Keratinocyte (primary cell): Measurements from ENCODE around the gene ATG4D. TPM values are rescaled to one million over a fixed set of nuclear protein-coding genes. Genes with fewer than 3 reads are reported as not detected.

Experiments used
- DNase-seq: peaks from one replicate; pipeline ENCODE4 v3.0.0-alpha.2; 2011; ENCODE audit warnings: low read depth, missing footprints, low spot score
- FAIRE-seq: peaks from 2 replicates; lab custom pipeline; 2011; peaks lifted over from hg19 to GRCh38; lab: Jason Lieb, UNC
- H2AFZ ChIP-seq: 2 replicates; pipeline ENCODE4 v1.6.0; 2012; ENCODE audit warnings: low read length, control low read depth, inconsistent platforms; ENCODE audit not compliant: control insufficient read depth
- H3K27ac ChIP-seq: 2 replicates; pipeline ENCODE4 v1.5.1; 2011; ENCODE audit warnings: low read length; ENCODE audit not compliant: control insufficient read depth, insufficient read depth
- H3K27me3 ChIP-seq: 3 replicates; pipeline ENCODE4 v1.6.0; 2011; ENCODE audit warnings: low read length; ENCODE audit not compliant: control insufficient read depth, insufficient read depth; ENCODE audit errors: extremely low read depth
- H3K36me3 ChIP-seq, 2 experiments: 2 replicates in 1 of 2; 3 replicates in 1 of 2; pipeline ENCODE4 v1.5.1; 2011; ENCODE audit warnings: low read length in 2 of 2, mild to moderate bottlenecking in 1 of 2; ENCODE audit not compliant: control insufficient read depth in 2 of 2, insufficient read depth in 2 of 2; ENCODE audit errors: extremely low read depth in 1 of 2
- H3K4me1 ChIP-seq: 3 replicates; pipeline ENCODE4 v1.5.1; 2011; ENCODE audit warnings: low read length; ENCODE audit not compliant: control insufficient read depth, insufficient read depth; ENCODE audit errors: extremely low read depth
- H3K4me2 ChIP-seq: 3 replicates; pipeline ENCODE4 v1.6.0; 2011; ENCODE audit warnings: low read depth, low read length; ENCODE audit not compliant: control insufficient read depth, insufficient read depth; ENCODE audit errors: extremely low read depth
- H3K4me3 ChIP-seq, 3 experiments: fragments of 200-600 bp in 1 of 3; sonication (generic) in 1 of 3; 2 replicates in 2 of 3; 3 replicates in 1 of 3; pipeline ENCODE4 v1.5.1; 2011 to 2016; ENCODE audit warnings: low read length in 3 of 3, mild to moderate bottlenecking in 3 of 3, control low read depth in 2 of 3, inconsistent platforms in 1 of 3, low read depth in 1 of 3, mixed read lengths in 1 of 3, mixed run types in 1 of 3, moderate library complexity in 1 of 3; ENCODE audit not compliant: control insufficient read depth in 2 of 3, insufficient read depth in 2 of 3; ENCODE audit errors: extremely low read depth in 1 of 3
- H3K79me2 ChIP-seq: 2 replicates; pipeline ENCODE4 v1.6.0; 2012; ENCODE audit warnings: low read length; ENCODE audit not compliant: control insufficient read depth, insufficient read depth
- H3K9ac ChIP-seq: 3 replicates; pipeline ENCODE4 v1.6.0; 2011; ENCODE audit warnings: low read length; ENCODE audit not compliant: control insufficient read depth, insufficient read depth; ENCODE audit errors: extremely low read depth
- H3K9me1 ChIP-seq: 3 replicates; pipeline ENCODE4 v1.6.0; 2011; ENCODE audit warnings: low read length; ENCODE audit not compliant: control insufficient read depth, insufficient read depth; ENCODE audit errors: extremely low read depth
- H3K9me3 ChIP-seq: 2 replicates; pipeline ENCODE4 v1.5.1; 2012; ENCODE audit warnings: low read depth, low read length; ENCODE audit not compliant: control insufficient read depth
- H4K20me1 ChIP-seq: 3 replicates; pipeline ENCODE4 v1.6.0; 2011; ENCODE audit warnings: low read length; ENCODE audit not compliant: control insufficient read depth, insufficient read depth; ENCODE audit errors: extremely low read depth
- EZH2 ChIP-seq: IDR thresholded peaks from one replicate; pipeline ENCODE4 v1.6.1; 2012; ENCODE audit warnings: inconsistent platforms, mild to moderate bottlenecking, low read length, moderate library complexity
- dilution Hi-C: fragments of 300-500 bp; cut with MboI; formaldehyde crosslinking; loops from one replicate; pipeline ENCODE4 v1.7.0; 2020; ENCODE audit warnings: low sequenced_read_pairs; ENCODE audit not compliant: extremely low pct_ligation_motif_present
- polyA plus RNA-seq, 5 experiments: library from polyadenylated mRNA; depleted of rRNA in 3 of 5; stranded (reverse) in 3 of 5; stranded (forward) in 1 of 5; unstranded in 1 of 5; fragments of >200 nt; gene quantifications; 1 replicate in 1 of 5; 2 replicates in 3 of 5; 3 replicates in 1 of 5; pipeline versions ENCODE4 v1.2.1 to v1.2.3, GENCODE V29; 2011 to 2012; ENCODE audit warnings: missing spikeins in 2 of 5, low read depth in 1 of 5, low replicate concordance in 1 of 5
- TF ChIP-seq, protein P1 (sequence below), 3 experiments: IDR thresholded peaks in 1 of 3; conservative IDR thresholded peaks in 1 of 3; optimal IDR thresholded peaks in 1 of 3; 2 replicates in 2 of 3; 3 replicates in 1 of 3; pipeline versions ENCODE3 to v1.5.1; 2011; ENCODE audit warnings: low read length in 3 of 3, mild to moderate bottlenecking in 3 of 3, moderate library complexity in 2 of 3, control low read depth in 1 of 3, inconsistent platforms in 1 of 3; ENCODE audit not compliant: insufficient read depth in 2 of 3; ENCODE audit errors: extremely low read depth in 1 of 3

Gene ATG4D
- polyA plus RNA-seq, 1 donor (not counting 4 experiments of a cell fraction or from before 2014, with no cell fraction given), result 12.6 TPM

DNA sequence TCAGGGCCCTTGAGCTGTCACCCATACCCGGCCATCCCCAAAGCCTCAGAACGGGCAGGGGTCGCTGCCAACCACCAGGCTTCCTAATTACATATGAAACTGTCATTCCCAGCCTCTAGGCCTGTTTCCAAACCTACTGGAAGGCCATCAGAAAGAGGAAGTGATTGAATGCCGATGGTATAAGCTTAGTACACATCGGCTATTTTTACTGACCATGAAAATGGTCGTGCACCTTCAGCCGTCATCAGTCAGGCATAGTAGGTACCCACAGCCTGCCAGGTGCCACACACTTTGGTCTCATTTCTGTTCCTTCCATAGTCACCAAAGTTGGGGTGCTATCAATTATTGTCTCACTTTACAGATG is 11.9 kb downstream of the ATG4D start:
- no peaks in the 10 kb centered on the region for H3K9me1 ChIP-seq
- H3K9ac ChIP-seq, result peak overlapping the region; percentile 50
- H3K27me3 ChIP-seq, result no peaks in the 10 kb centered on the region
- H3K36me3 ChIP-seq, result peaks cover 32 to 59% of the 10 kb centered on the region in 2 experiments
- H3K27ac ChIP-seq, result peak overlapping the region; percentile 65
- no peaks in the 10 kb centered on the region for H3K9me3 ChIP-seq
- no peak overlapping the region for H2AFZ ChIP-seq
- dilution Hi-C loops, result loop anchor here (5.0 kb wide), 1 partner anchor 43 kb away; no protein-coding TSS in a partner anchor
- no peak overlapping the region for H3K4me3 ChIP-seq
- peaks cover 2% of the 10 kb centered on the region for H3K79me2 ChIP-seq
- FAIRE-seq, result no peak
- H3K4me2 ChIP-seq, result peak overlapping the region; percentile 40
- DNase-seq, result no peak
- TF ChIP-seq, protein P1, sequence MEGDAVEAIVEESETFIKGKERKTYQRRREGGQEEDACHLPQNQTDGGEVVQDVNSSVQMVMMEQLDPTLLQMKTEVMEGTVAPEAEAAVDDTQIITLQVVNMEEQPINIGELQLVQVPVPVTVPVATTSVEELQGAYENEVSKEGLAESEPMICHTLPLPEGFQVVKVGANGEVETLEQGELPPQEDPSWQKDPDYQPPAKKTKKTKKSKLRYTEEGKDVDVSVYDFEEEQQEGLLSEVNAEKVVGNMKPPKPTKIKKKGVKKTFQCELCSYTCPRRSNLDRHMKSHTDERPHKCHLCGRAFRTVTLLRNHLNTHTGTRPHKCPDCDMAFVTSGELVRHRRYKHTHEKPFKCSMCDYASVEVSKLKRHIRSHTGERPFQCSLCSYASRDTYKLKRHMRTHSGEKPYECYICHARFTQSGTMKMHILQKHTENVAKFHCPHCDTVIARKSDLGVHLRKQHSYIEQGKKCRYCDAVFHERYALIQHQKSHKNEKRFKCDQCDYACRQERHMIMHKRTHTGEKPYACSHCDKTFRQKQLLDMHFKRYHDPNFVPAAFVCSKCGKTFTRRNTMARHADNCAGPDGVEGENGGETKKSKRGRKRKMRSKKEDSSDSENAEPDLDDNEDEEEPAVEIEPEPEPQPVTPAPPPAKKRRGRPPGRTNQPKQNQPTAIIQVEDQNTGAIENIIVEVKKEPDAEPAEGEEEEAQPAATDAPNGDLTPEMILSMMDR (optimal IDR thresholded peaks at IDR 0.05 in 1 of 3, IDR thresholded peaks at IDR 0.05 in 1 of 3, conservative IDR thresholded peaks at IDR 0.05 in 1 of 3; ENCODE audit: extremely low read depth in 1 of 3, insufficient read depth in 2 of 3, low read length in 3 of 3), result no peak
- TF ChIP-seq EZH2, result no peak
- peaks cover 13% of the 10 kb centered on the region for H4K20me1 ChIP-seq
- peaks cover 34% of the 10 kb centered on the region for H3K4me1 ChIP-seq

DNA sequence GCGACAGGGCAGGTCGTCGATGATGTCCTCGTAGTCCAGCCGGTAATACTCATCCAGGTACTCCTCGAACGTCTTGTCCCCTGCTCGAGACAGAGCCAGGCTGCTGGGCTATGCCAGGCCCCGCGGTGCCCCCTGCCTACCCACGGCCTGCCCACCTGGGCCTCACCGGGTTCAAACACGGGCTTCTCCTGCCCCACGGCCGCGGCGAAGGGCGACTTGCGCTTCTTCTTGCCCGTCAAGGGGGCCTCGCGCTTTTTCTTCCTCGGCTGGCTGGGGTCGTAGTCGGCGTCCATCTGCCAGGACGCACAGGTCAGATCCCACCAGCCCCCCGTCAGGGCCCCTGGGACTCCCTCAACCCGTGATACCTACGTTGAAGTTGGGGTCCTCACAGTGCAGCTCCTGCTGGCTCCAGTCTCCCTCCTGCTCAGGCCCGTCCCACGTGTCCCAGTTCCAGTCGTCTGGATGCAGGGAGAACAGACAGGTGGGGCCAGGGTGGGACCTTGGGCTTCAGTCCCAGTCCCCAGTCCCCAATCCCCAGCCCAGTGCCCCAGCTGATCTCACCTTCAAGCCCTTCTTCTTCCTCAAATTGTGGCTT is 14.0 kb downstream of the ATG4D start:
- no peaks in the 10 kb centered on the region for H3K27me3 ChIP-seq
- no peaks in the 10 kb centered on the region for H3K9me1 ChIP-seq
- no peak for FAIRE-seq
- peaks cover 31 to 57% of the 10 kb centered on the region in 2 experiments for H3K36me3 ChIP-seq
- no peaks in the 10 kb centered on the region for H3K9me3 ChIP-seq
- no peak for DNase-seq
- dilution Hi-C loops, result loop anchor here (5.0 kb wide), 1 partner anchor 45 kb away; no protein-coding TSS in a partner anchor
- H3K27ac ChIP-seq, result no peak overlapping the region
- no peak overlapping the region for H3K4me3 ChIP-seq
- no peak overlapping the region for H3K9ac ChIP-seq
- no peak overlapping the region for H2AFZ ChIP-seq
- H4K20me1 ChIP-seq, result peaks cover 11% of the 10 kb centered on the region
- no peak for TF ChIP-seq EZH2
- TF ChIP-seq, protein P1 (optimal IDR thresholded peaks at IDR 0.05 in 1 of 3, IDR thresholded peaks at IDR 0.05 in 1 of 3, conservative IDR thresholded peaks at IDR 0.05 in 1 of 3; ENCODE audit: extremely low read depth in 1 of 3, insufficient read depth in 2 of 3, low read length in 3 of 3), result no peak
- no peak overlapping the region for H3K4me2 ChIP-seq
- H3K4me1 ChIP-seq, result peaks cover 34% of the 10 kb centered on the region
- peaks cover 3% of the 10 kb centered on the region for H3K79me2 ChIP-seq
